Fibroblast of skin of left quadriceps (primary cell): ENCODE results near the gene EIF2B4.
"Not testable (repeated sequence)": the region's sequence is repeated elsewhere in the genome, so short reads cannot be mapped to it uniquely, and the experiment has no call there.

Source experiments
- DNase-seq, 2 experiments: peaks; one replicate each; pipeline ENCODE4 v3.0.0-alpha.2; 2013; ENCODE audit warnings: low read depth in 2 of 2

Gene EIF2B4

DNA sequence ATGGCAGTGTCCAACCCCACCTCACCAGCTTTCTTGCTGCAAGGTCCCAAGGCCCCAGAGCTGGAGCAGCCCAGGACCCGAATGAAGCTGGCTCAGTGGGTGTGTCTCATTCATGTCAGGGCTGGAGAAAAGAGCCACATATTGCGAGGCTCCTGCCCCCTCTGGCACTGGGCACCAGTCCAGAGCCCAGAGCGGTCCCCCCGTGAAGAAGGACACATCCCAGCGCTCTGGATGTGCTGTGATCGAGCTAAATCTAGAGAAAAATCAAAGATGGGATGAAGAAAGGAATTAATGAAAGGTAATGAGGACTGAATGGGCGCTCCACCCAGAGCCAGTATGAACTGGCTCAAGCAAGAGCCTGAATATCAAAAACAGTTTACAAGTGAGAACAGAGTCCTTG, 34.0 kb downstream of the EIF2B4 start:
- DNase-seq, result no peak

DNA sequence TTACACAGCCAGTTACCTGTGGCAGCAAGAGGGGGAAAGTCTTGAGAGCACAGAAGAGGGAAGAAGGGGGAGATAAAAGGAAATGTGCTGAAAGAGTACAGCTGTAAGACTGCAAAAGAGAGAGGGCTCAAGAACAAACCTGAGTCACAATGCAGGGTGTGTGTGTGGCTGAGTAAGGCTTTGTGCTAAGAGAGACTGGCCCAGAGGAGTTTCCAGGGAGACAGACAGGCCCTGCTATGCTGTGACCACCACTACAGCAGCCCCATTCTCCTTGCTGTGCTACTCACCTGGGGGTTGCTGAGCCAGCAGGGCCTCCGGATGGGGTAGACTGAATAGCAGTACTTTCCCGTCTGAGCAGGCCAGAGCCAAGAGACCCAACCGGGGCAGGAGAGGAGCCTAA, 34.8 kb downstream of the EIF2B4 start:
- no peak for DNase-seq

DNA sequence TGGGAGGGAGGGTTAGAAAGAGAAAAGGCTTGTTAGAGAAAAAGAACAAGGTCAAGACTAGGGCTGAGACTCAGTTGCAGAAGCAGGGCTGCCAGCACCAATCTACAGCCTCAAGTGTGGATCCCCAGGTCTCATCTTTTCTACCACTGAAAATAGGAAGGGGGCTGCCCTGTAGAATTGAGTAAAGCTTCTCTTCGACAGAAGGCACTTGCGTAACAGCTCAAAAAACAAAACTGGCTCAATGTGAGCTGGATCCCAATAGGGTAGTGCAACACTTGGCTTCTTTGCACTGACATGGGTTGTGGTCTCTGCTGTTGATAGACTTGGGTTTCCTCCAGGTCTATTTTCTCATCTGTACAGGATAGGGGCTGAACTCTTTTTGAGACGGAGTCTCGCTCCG, 45.4 kb downstream of the EIF2B4 start:
- DNase-seq, result no peak

DNA sequence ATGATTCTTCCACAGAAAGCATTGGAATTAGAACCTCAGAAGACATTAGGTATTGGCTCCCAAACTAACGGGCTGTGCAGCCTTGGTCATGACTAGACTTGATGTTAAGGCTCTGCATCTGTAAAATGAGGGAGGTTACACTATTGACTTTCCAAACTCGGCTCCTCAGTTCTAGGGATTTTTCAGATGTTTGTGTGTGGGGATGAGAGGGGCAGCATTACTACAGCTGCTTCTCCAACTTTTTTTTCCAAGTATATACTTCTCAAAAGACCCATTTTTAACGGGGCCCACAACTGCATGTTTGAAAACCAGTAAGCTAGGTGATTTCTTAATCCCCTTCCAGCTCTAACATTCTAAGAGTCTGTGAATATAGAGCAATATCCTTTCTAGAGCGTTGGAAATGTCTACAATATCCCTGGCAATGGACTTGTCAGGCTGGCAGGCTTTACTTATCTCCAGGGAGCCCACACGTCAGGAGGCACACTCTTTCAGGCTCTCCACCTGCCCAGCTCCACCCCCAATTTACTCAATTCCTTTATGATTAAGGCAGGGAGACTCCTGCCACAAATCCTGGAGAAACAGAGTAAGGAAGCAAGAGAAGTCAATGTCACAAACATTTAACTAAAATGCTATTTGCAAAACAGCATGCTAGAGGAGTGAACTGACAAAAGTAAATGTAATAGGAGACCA, 46.4 kb downstream of the EIF2B4 start:
- no peak for DNase-seq

DNA sequence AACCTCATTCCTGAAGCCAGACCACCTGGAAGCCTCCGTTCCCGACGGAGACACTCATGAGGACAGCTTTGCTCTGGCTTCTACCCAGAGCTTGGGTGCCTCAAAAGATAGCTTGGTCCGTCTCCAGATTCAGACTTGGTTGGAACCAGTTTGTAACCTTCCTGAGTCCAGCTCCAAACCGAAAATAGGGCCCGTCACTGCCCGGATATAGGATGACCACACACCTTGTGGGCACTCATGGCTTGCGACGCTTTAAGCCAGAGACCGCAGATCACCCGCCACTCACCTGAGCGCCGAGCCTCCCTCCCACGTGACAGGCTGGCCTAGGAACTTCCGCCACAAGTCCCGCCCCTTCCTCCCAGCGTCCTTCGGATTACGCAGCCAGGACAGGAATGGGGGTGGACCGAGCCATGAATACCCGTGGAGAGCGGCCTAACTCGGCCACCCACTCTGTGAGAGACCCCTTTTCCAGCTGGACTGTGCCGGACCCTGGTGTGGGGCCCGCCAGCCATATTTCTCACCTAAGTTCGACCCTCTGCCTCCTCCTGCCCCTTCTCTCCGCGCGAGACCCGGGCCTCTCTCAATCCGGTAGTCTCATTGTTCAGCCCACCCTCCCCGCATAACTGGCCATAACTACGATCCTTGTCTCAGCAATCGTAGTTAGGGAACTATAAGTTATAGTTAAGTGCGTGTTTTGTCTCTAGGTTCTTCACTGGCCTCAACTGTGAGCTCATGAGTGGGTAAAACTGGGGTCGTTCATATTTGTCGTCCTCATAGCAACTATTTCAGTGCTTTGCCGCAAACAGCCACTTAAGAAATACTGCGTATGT, 47.2 kb downstream of the EIF2B4 start, which contains the start of gene MPV17:
TSS of gene MPV17 (minus strand) at position 332 of the 830 bp plus-strand sequence. CDS start 580 bp downstream, outside the sequence.
- peak; percentile 75 to 76 for DNase-seq

DNA sequence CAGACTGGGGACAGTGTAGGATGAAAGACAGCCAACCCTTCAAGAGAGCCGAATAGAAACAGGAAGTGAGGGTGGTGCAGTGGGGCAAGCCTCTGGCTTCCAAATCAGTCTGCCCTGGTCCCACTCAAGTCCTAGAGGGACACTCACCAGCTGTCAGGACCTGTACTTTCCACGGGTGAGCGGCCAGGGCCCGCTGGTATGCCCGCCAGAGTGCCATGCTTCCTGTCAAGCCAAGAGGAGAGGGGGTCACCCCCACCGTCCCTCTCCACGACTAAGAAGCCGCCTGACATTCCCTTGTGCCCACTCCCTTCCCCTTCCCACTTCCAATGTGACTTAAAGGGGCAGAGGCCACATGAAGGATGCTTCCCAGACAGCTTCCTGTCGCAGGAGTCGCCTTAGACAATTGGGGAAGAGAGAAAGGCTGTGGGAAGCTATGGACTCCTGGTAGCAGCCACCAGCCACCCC, 47.8 kb downstream of the EIF2B4 start:
- no peak for DNase-seq

DNA sequence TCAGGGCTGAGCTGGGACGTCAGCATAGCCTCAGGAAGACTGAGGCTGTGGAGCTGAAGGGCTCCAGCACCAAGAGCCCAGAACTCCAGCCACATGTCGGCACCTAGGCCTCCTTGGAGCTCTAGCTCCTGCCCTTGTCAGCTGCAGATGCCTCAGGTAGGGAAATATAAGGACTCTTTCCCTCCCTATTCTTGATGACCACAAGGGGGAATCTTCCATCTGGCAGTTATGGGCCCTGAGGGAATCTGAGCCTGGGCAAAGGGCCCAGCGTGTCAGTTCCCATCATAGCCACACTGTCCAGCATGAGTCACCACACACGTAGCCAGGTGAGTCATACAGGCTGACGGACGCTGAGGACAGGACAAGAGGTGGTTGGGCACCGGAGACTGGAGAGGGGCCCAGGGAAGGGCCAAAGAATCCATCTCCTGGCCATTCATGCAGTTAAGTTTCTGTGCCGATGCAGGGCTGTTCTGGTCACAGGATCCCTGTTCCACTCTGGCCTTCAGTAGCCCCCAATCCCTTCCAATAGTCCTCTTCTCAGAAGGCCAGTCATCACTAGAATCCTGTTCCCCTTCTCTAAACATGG, 49.1 kb downstream of the EIF2B4 start:
- DNase-seq, result peak; percentile 94

DNA sequence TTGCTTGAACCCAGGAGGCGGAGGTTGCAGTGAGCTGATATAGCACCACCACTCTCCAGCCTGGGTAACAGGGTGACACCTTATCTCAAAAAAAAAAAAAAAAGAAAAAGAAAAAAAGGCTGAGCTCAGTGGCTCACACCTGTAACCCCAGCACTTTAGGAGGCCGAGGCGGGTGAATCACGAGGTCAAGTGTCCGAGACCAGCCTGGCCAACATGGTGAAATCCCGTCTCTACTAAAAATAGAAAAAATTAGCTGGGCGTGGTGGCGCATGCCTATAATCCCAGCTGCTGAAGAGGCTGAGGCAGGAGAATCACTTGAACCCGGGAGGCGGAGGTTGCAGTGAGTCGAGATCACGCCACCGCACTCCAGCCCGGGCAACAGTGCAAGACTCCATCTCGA, 50.3 kb downstream of the EIF2B4 start:
- DNase-seq, result not testable (repeated sequence)

DNA sequence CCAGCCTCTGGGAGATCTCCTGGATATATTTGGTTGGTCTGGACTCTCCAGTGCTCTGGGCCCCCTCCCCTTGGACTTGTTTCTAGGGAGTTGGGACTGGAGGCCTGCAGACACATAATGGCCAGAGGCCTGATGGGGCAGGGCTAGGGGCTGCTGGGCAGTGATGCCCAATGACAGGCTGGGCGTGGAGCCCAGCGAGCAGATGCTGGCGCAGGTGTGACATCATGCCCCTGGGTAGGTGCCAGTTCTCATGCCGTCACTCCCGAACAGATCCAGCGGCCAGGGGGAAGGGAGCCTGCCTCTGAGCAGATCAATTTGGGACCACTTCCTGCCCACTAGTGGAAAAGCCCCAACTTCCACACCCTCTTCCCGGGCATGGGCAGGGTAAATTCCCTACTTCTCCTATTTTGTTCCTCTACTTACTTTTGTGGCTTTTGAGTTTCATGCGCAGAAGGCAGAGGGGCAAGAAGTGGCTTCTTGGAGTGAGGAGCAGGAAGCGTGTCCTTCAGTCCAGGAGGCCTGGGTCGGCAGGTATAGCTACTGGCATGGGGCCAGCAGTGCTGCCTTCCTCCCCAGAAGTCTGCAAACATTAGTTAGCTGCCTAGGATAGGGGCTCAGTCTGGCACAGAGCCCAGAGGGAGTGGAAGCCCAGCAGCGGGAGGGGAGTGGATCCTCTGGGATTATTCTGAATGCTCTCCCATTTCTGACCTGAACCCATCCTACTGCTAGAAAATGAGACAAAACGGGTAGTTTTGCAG, 53.3 kb downstream of the EIF2B4 start:
- no peak for DNase-seq

DNA sequence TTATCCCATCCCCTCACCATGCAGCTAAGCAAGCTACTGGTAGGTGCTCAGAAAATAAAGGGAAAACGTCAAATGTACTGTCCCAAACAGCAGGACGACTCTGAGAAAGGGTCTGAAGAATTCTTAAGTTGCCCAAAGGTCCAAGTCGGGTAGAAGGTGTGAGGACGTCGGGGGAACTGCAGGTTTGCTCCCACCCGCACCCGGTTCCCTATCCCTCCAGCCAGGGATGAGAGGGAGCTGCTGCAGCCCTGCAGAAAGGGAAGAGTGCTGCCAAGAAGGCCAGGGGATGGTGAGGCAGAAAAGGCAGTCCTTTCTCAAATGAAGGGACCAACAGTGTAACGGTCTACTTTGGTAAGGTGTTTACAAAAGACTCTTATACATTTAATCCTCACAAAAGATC, 55.0 kb downstream of the EIF2B4 start:
- DNase-seq, result no peak

DNA sequence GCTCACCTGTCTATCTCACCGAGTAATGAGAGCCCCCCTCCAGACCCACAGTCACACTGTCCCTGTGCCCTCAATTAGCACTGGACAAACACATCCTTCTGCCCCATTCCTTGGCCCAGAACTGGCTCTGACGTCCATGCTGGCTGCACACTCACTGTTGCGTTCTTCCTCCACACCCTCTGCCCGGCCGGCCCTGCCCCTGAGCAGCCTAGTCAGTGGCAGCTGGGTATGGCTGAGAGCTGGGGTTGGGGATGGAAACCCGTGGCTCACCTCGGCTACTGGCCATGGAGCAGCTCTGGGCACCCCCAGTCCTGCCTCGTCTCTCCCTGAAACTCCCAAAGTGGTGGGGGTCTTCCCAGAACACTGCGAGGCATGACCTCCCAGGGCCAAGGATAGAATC, 55.4 kb downstream of the EIF2B4 start:
- no peak for DNase-seq
